GM23338 (cell line): ENCODE measurements around the gene RAB36. TPM values are rescaled to one million over a fixed set of nuclear protein-coding genes. Genes with fewer than 3 reads are reported as not detected.

Experiments used
- ATAC-seq: fragments of 200-7000 bp; cut with Tn5 transposase; 3 replicates; pipeline ENCODE4 v1.9.1; 2020
- DNase-seq: peaks from one replicate; pipeline ENCODE4 v3.0.0-alpha.2; 2015; ENCODE audit warnings: low spot score
- H2AFZ ChIP-seq: fragments of 200-600 bp; sonication (generic); 2 replicates; pipeline ENCODE4 v1.8.0; 2016; ENCODE audit warnings: antibody characterized with exemption, mild to moderate bottlenecking, moderate library complexity
- H3F3A ChIP-seq: fragments of 200-600 bp; sonication (generic); replicated peaks from 2 replicates; pipeline ENCODE4 v1.8.0; 2017; ENCODE audit warnings: antibody characterized with exemption, mixed run types, low read depth
- H3K27ac ChIP-seq: fragments of 200-600 bp; sonication (generic); 2 replicates; pipeline ENCODE4 v1.6.1; 2016; ENCODE audit warnings: low read depth
- H3K27me3 ChIP-seq: fragments of 200-600 bp; sonication (generic); 2 replicates; pipeline ENCODE4 v1.8.0; 2016; ENCODE audit warnings: mild to moderate bottlenecking, mixed run types, moderate library complexity; ENCODE audit not compliant: insufficient read depth
- H3K36me3 ChIP-seq: fragments of 200-600 bp; sonication (generic); 2 replicates; pipeline ENCODE4 v1.8.0; 2016; ENCODE audit warnings: mild to moderate bottlenecking; ENCODE audit not compliant: insufficient read depth
- H3K4me1 ChIP-seq: fragments of 200-600 bp; sonication (generic); 2 replicates; pipeline ENCODE4 v1.8.0; 2016; ENCODE audit warnings: mild to moderate bottlenecking, moderate library complexity; ENCODE audit not compliant: insufficient read depth
- H3K4me2 ChIP-seq: fragments of 200-600 bp; sonication (generic); 2 replicates; pipeline ENCODE4 v1.7.1; 2017; ENCODE audit warnings: mixed run types
- H3K4me3 ChIP-seq: fragments of 200-600 bp; sonication (generic); 2 replicates; pipeline ENCODE4 v1.6.1; 2016; ENCODE audit warnings: mixed run types
- H3K79me2 ChIP-seq: fragments of 200-600 bp; sonication (generic); replicated peaks from 2 replicates; pipeline ENCODE4 v1.8.0; 2017; ENCODE audit warnings: mild to moderate bottlenecking; ENCODE audit not compliant: insufficient read depth
- H3K9me2 ChIP-seq: fragments of 200-600 bp; sonication (generic); 2 replicates; pipeline ENCODE4 v1.8.0; 2017; ENCODE audit not compliant: insufficient read depth
- H4K20me1 ChIP-seq: fragments of 200-600 bp; sonication (generic); replicated peaks from 2 replicates; pipeline ENCODE4 v1.8.0; 2017; ENCODE audit warnings: mild to moderate bottlenecking; ENCODE audit not compliant: insufficient read depth
- H3K27ac Mint-ChIP-seq: 2 replicates; pipeline ENCODE4 v1.8.0; 2020; ENCODE audit warnings: inconsistent platforms, mild to moderate bottlenecking, moderate library complexity, mixed read lengths
- H3K27me3 Mint-ChIP-seq: 3 replicates; pipeline ENCODE4 v1.8.0; 2022; ENCODE audit warnings: low read depth, mild to moderate bottlenecking, moderate library complexity, mixed read lengths, inconsistent platforms; ENCODE audit not compliant: insufficient read depth, poor library complexity
- H3K36me3 Mint-ChIP-seq: 3 replicates; pipeline ENCODE4 v1.8.0; 2021; ENCODE audit warnings: low read depth, mild to moderate bottlenecking, inconsistent platforms, moderate library complexity, mixed read lengths
- H3K4me1 Mint-ChIP-seq: 3 replicates; pipeline ENCODE4 v1.8.0; 2020; ENCODE audit warnings: mild to moderate bottlenecking, inconsistent platforms, mixed read lengths
- H3K4me3 Mint-ChIP-seq: 3 replicates; pipeline ENCODE4 v1.8.0; 2021; ENCODE audit warnings: moderate library complexity, mild to moderate bottlenecking, inconsistent platforms, mixed read lengths
- H3K9me3 Mint-ChIP-seq: 3 replicates; pipeline ENCODE4 v1.8.0; 2020; ENCODE audit warnings: moderate library complexity, mild to moderate bottlenecking, inconsistent platforms, mixed read lengths
- EZH2phosphoT487 ChIP-seq: fragments of 200-600 bp; sonication (generic); IDR thresholded peaks from one replicate; pipeline ENCODE4 v1.8.1; 2018; ENCODE audit warnings: antibody characterized with exemption; ENCODE audit not compliant: unreplicated experiment
- JUNB ChIP-seq: IDR thresholded peaks from one replicate; pipeline ENCODE4 v1.6.1; 2016; ENCODE audit warnings: antibody characterized with exemption; ENCODE audit not compliant: unreplicated experiment
- NANOG ChIP-seq: IDR thresholded peaks from 2 replicates; pipeline ENCODE4 v1.6.1; 2016; ENCODE audit warnings: antibody characterized with exemption, borderline replicate concordance
- STAT1 ChIP-seq: IDR thresholded peaks from one replicate; pipeline ENCODE4 v1.6.1; 2016; ENCODE audit warnings: antibody characterized with exemption; ENCODE audit not compliant: unreplicated experiment
- ZNF114 ChIP-seq: fragments of 250-450 bp; sonication (Bioruptor Pico); IDR thresholded peaks from 2 replicates; pipeline ENCODE4 v1.5.0; 2020; ENCODE audit warnings: mild to moderate bottlenecking, moderate library complexity
- ZNF331 ChIP-seq: fragments of 250-450 bp; sonication (Bioruptor Pico); IDR thresholded peaks from 2 replicates; pipeline ENCODE4 v1.5.0; 2020; ENCODE audit warnings: low read depth, mild to moderate bottlenecking, moderate library complexity
- polyA plus RNA-seq: library from polyadenylated mRNA; unstranded; fragments of >200 nt; fragmentation: Nextera tagmentation; extraction: Ambion mirVana; gene quantifications from 2 replicates; pipeline ENCODE4 v1.2.1, GENCODE V29; 2016
- total RNA-seq: library from RNA; depleted of rRNA; stranded (reverse); fragments of >200 nt; shearing (Covaris generic); gene quantifications from 2 replicates; pipeline ENCODE4 v1.2.3, GENCODE V29; 2014
- TF ChIP-seq, protein P1 (sequence below): IDR thresholded peaks from one replicate; pipeline ENCODE4 v1.6.1; 2018; ENCODE audit warnings: antibody characterized with exemption; ENCODE audit not compliant: unreplicated experiment
- TF ChIP-seq, protein P2 (sequence below): fragments of 250-450 bp; sonication (Bioruptor Pico); IDR thresholded peaks from 2 replicates; pipeline ENCODE4 v1.5.0; 2020; ENCODE audit warnings: mild to moderate bottlenecking, moderate library complexity

Gene RAB36
- total and polyA plus RNA-seq, 2 experiments from 2014 or later = 0.58 to 1.2 TPM

DNA sequence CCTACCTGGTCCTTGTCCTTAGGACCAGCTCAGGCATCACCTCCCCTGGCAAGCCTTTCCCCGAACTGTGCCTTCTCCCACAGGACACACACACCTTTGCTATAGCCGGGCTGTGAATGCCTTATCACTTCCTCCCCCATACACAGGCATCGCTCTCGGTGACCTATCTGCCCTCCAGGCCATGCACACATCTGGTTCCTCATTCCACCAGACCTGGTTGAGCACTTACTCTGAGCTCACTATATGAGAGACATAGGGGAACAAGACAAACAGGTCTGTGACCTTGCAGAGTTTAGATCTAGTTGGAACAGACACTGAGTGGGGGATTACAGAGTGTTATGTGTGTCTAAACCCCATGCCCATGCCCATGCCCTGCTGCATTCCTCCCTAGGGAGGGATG, 31.9 kb downstream of the RAB36 start:
- ATAC-seq (no peak), DNase-seq (no peak)
- no peak overlapping the region for H3K4me2 ChIP-seq
- no peak overlapping the region for H3K27ac Mint-ChIP-seq
- H3K27me3 ChIP-seq = peaks cover 10% of the 10 kb centered on the region
- TF ChIP-seq, protein P1, sequence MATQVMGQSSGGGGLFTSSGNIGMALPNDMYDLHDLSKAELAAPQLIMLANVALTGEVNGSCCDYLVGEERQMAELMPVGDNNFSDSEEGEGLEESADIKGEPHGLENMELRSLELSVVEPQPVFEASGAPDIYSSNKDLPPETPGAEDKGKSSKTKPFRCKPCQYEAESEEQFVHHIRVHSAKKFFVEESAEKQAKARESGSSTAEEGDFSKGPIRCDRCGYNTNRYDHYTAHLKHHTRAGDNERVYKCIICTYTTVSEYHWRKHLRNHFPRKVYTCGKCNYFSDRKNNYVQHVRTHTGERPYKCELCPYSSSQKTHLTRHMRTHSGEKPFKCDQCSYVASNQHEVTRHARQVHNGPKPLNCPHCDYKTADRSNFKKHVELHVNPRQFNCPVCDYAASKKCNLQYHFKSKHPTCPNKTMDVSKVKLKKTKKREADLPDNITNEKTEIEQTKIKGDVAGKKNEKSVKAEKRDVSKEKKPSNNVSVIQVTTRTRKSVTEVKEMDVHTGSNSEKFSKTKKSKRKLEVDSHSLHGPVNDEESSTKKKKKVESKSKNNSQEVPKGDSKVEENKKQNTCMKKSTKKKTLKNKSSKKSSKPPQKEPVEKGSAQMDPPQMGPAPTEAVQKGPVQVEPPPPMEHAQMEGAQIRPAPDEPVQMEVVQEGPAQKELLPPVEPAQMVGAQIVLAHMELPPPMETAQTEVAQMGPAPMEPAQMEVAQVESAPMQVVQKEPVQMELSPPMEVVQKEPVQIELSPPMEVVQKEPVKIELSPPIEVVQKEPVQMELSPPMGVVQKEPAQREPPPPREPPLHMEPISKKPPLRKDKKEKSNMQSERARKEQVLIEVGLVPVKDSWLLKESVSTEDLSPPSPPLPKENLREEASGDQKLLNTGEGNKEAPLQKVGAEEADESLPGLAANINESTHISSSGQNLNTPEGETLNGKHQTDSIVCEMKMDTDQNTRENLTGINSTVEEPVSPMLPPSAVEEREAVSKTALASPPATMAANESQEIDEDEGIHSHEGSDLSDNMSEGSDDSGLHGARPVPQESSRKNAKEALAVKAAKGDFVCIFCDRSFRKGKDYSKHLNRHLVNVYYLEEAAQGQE = no peak
- TF ChIP-seq ZNF114 (CRISPR knock-in tag) (no peak), STAT1 (no peak), NANOG (no peak), ZNF331 (no peak), EZH2phosphoT487 (no peak), JUNB (no peak)
- TF ChIP-seq, protein P2, sequence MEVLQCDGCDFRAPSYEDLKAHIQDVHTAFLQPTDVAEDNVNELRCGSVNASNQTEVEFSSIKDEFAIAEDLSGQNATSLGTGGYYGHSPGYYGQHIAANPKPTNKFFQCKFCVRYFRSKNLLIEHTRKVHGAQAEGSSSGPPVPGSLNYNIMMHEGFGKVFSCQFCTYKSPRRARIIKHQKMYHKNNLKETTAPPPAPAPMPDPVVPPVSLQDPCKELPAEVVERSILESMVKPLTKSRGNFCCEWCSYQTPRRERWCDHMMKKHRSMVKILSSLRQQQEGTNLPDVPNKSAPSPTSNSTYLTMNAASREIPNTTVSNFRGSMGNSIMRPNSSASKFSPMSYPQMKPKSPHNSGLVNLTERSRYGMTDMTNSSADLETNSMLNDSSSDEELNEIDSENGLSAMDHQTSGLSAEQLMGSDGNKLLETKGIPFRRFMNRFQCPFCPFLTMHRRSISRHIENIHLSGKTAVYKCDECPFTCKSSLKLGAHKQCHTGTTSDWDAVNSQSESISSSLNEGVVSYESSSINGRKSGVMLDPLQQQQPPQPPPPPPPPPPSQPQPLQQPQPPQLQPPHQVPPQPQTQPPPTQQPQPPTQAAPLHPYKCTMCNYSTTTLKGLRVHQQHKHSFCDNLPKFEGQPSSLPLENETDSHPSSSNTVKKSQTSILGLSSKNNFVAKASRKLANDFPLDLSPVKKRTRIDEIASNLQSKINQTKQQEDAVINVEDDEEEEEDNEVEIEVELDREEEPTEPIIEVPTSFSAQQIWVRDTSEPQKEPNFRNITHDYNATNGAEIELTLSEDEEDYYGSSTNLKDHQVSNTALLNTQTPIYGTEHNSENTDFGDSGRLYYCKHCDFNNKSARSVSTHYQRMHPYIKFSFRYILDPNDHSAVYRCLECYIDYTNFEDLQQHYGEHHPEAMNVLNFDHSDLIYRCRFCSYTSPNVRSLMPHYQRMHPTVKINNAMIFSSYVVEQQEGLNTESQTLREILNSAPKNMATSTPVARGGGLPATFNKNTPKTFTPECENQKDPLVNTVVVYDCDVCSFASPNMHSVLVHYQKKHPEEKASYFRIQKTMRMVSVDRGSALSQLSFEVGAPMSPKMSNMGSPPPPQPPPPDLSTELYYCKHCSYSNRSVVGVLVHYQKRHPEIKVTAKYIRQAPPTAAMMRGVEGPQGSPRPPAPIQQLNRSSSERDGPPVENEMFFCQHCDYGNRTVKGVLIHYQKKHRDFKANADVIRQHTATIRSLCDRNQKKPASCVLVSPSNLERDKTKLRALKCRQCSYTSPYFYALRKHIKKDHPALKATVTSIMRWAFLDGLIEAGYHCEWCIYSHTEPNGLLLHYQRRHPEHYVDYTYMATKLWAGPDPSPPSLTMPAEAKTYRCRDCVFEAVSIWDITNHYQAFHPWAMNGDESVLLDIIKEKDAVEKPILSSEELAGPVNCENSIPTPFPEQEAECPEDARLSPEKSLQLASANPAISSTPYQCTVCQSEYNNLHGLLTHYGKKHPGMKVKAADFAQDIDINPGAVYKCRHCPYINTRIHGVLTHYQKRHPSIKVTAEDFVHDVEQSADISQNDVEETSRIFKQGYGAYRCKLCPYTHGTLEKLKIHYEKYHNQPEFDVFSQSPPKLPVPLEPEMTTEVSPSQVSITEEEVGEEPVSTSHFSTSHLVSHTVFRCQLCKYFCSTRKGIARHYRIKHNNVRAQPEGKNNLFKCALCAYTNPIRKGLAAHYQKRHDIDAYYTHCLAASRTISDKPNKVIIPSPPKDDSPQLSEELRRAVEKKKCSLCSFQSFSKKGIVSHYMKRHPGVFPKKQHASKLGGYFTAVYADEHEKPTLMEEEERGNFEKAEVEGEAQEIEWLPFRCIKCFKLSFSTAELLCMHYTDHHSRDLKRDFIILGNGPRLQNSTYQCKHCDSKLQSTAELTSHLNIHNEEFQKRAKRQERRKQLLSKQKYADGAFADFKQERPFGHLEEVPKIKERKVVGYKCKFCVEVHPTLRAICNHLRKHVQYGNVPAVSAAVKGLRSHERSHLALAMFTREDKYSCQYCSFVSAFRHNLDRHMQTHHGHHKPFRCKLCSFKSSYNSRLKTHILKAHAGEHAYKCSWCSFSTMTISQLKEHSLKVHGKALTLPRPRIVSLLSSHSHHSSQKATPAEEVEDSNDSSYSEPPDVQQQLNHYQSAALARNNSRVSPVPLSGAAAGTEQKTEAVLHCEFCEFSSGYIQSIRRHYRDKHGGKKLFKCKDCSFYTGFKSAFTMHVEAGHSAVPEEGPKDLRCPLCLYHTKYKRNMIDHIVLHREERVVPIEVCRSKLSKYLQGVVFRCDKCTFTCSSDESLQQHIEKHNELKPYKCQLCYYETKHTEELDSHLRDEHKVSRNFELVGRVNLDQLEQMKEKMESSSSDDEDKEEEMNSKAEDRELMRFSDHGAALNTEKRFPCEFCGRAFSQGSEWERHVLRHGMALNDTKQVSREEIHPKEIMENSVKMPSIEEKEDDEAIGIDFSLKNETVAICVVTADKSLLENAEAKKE (CRISPR knock-in tag) = no peak
- no peak overlapping the region for H3K27ac ChIP-seq
- peaks cover 12% of the 10 kb centered on the region for H3K4me1 ChIP-seq
- H3K79me2 ChIP-seq = peaks cover 10% of the 10 kb centered on the region
- H3K36me3 ChIP-seq = no peaks in the 10 kb centered on the region
- peaks cover 2% of the 10 kb centered on the region; the same call in 1 of the 2 replicates for H3F3A ChIP-seq
- no peak overlapping the region for H2AFZ ChIP-seq
- peaks cover 3% of the 10 kb centered on the region for H4K20me1 ChIP-seq
- H3K27me3 Mint-ChIP-seq = peaks cover 37% of the 10 kb centered on the region
- H3K4me1 Mint-ChIP-seq = peaks cover 23% of the 10 kb centered on the region
- no peaks in the 10 kb centered on the region for H3K9me2 ChIP-seq
- H3K36me3 Mint-ChIP-seq = peaks cover 36% of the 10 kb centered on the region
- H3K9me3 Mint-ChIP-seq = peaks cover 29% of the 10 kb centered on the region
- no peak overlapping the region for H3K4me3 Mint-ChIP-seq
- no peak overlapping the region for H3K4me3 ChIP-seq
